ENCODE data around the gene ANKRD30B. TPM values are rescaled to one million over a fixed set of nuclear protein-coding genes. Genes with fewer than 3 reads are reported as not detected.
"Not testable (repeated sequence)": the region's sequence is repeated elsewhere in the genome, so short reads cannot be mapped to it uniquely, and the experiment has no call there.

Gene ANKRD30B, protein sequence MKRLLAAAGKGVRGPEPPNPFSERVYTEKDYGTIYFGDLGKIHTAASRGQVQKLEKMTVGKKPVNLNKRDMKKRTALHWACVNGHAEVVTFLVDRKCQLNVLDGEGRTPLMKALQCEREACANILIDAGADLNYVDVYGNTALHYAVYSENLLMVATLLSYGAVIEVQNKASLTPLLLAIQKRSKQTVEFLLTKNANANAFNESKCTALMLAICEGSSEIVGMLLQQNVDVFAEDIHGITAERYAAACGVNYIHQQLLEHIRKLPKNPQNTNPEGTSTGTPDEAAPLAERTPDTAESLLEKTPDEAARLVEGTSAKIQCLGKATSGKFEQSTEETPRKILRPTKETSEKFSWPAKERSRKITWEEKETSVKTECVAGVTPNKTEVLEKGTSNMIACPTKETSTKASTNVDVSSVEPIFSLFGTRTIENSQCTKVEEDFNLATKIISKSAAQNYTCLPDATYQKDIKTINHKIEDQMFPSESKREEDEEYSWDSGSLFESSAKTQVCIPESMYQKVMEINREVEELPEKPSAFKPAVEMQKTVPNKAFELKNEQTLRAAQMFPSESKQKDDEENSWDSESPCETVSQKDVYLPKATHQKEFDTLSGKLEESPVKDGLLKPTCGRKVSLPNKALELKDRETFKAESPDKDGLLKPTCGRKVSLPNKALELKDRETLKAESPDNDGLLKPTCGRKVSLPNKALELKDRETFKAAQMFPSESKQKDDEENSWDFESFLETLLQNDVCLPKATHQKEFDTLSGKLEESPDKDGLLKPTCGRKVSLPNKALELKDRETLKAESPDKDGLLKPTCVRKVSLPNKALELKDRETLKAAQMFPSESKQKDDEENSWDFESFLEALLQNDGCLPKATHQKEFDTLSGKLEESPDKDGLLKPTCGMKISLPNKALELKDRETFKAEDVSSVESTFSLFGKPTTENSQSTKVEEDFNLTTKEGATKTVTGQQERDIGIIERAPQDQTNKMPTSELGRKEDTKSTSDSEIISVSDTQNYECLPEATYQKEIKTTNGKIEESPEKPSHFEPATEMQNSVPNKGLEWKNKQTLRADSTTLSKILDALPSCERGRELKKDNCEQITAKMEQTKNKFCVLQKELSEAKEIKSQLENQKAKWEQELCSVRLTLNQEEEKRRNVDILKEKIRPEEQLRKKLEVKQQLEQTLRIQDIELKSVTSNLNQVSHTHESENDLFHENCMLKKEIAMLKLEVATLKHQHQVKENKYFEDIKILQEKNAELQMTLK (N-terminal part only)
- not detected for total RNA-seq

DNA sequence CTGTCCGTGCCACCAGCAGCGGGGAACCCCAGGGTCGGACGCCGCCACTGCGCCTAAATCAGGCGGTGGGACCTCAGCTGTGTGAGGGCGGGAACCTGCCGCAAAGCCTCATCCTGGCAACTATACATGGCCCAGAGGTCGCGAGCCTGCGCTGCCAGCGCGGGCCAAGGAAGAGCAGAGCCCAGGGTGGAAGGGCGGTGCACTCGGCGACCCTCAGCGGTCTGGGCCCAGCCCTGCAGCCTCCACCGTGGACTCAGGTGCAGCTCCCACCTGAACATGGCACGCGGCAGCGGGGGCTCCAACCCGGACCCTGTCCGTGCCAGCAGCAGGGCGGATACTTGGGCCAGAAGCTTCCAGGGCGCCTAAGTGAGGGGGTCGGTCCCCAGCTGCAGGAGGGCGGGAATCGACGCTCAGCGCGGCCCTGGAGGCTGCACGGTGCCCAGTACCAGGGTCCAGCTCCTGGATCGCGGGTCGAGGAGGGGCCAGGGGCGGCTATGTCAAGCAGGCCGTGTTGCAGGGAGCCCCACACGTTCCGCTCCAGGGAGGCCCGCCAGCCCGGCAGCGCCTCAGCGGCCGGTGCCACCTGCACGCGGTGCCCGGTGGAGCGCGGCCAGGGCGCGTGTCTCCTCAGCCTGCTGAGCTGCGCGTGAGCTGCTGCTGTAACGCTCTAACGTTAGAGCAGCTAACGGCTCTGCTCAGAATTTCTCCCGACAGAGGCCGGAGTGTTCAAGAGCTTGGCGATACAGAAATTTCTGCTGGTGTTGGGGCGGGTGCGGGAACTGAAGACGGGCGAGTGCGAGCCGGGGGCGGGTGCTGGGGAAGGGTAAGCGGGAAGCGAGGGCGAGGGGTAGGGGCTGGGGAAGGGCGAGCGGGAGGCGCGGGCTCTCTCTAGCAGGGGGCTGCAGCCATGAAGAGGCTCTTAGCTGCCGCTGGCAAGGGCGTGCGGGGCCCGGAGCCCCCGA, at the start of gene ANKRD30B:
Gene ANKRD30B (plus strand): TSS at position 660 of the 962 bp plus-strand sequence. CDS start 248 bp downstream, at position 908.
- H3K9me3 Mint-ChIP-seq (ENCODE audit: low read depth), result no peaks in the 10 kb centered on the region
- H3K36me3 Mint-ChIP-seq, result no peaks in the 10 kb centered on the region
- ATAC-seq, result no peak
- H3K27me3 Mint-ChIP-seq, result peaks cover 13% of the 10 kb centered on the region
- no peak for DNase-seq
- H3K27ac Mint-ChIP-seq, result no peak within 1 kb of the TSS
- CTCF ChIA-PET, result no interaction called here
- no peaks in the 10 kb centered on the region for H3K4me1 Mint-ChIP-seq
- no peak within 1 kb of the TSS for H3K4me3 Mint-ChIP-seq

DNA sequence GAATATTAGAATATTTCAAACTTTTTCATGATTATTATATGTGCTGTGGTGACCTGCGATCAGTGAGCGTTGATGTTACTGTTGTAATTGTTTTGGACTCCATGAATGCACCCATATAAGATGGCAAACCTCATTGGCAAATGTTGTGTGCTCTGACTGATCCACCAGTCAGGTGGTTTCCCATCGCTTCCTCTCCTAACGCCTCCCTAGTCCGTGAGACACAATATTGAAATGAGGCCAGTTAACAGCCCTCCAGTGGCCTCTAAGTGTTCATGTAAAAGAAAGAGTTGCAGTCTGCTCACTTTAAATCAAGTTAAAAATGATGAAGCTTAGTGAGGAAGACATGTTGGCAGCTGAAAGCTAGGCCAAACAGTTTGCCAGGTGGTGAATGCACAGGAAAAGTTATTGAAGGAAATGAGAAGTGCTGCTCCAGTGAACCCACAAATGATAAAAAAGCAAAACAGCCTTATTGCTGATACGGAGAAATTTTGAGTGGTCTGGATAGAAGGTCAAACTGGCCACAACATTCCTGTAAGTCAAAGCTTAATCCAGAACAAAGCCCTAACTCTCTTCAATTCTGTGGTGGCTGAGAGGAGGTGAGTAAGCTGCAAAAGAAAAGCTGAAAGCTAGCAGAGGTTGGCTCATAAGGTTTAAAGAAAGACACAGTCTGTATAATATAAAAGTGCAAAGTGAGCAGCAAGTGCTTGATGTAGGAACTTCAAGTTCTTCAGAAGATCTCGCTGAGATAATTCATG, 46.5 kb upstream of the ANKRD30B start:
- DNase-seq; ATAC-seq; H3K4me3 Mint-ChIP-seq; H3K9me3 Mint-ChIP-seq (ENCODE audit: low read depth); H3K4me1 Mint-ChIP-seq; CTCF ChIA-PET; H3K27me3 Mint-ChIP-seq; H3K27ac Mint-ChIP-seq; H3K36me3 Mint-ChIP-seq: not testable (repeated sequence)

DNA sequence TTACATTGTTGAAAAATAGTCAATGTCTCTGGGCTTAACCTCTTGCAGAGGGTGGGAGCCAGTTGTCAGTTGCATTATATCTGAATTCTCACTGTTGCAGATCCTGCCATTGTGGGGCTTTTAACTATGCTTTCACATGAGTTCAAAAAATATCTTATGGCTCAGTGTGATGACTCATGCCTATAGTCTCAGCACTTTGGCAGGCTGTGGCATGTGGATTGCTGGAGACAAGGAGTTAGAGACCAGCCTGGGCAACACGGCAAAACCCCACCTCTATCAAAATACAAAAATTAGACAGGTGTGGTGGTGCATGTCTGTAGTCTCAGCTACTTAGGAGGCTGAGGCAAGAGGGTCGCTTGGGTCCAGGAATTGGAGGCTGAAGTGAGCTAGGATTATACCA, 38.2 kb upstream of the ANKRD30B start:
- CTCF ChIA-PET; ATAC-seq; DNase-seq; H3K36me3 Mint-ChIP-seq; H3K27me3 Mint-ChIP-seq; H3K4me1 Mint-ChIP-seq; H3K27ac Mint-ChIP-seq; H3K9me3 Mint-ChIP-seq (ENCODE audit: low read depth); H3K4me3 Mint-ChIP-seq: not testable (repeated sequence)

DNA sequence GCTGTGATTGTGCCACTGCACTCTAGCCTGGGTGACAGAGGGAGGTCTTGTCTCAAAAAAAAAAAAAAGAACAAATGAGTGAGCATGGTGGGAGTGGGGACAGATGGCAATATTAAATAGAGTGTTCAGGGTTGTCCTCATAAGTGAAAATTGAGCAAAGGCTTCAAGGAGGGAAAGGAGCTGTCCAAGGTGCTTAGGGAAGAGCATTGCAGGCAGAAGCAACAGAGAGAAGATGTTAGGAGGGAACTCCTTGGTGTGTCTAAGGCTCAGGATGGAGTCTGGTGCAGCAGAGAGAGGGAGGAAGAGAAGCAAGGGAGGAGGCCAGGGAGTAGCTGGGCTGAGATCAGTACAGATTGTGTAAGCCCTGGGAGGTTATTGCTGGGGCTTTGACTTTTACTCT, 26.4 kb upstream of the ANKRD30B start:
- H3K9me3 Mint-ChIP-seq (ENCODE audit: low read depth); ATAC-seq; H3K4me1 Mint-ChIP-seq; H3K4me3 Mint-ChIP-seq; DNase-seq; H3K27me3 Mint-ChIP-seq; H3K27ac Mint-ChIP-seq; CTCF ChIA-PET; H3K36me3 Mint-ChIP-seq: not testable (repeated sequence)

DNA sequence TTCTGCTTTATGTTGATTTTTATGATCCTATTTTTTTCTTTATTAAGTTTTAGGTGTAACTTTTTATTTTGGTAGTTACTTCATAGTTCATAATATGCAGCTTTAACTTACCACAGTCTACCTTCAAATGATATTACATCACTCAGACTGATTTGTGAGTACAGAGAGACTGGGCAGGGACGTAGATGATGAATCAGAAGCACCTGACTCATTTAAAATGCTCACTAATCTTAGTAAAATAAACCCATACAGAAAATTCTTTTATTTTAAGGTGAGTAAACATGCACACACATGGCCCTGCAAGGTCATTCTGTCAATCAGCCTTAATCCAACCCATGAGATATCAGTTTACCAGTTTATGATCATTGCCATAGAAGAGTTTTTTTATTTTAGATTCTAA, 8.9 kb upstream of the ANKRD30B start:
- ATAC-seq; H3K27me3 Mint-ChIP-seq; CTCF ChIA-PET; H3K27ac Mint-ChIP-seq; H3K9me3 Mint-ChIP-seq (ENCODE audit: low read depth); H3K36me3 Mint-ChIP-seq; H3K4me1 Mint-ChIP-seq; H3K4me3 Mint-ChIP-seq; DNase-seq: not testable (repeated sequence)

DNA sequence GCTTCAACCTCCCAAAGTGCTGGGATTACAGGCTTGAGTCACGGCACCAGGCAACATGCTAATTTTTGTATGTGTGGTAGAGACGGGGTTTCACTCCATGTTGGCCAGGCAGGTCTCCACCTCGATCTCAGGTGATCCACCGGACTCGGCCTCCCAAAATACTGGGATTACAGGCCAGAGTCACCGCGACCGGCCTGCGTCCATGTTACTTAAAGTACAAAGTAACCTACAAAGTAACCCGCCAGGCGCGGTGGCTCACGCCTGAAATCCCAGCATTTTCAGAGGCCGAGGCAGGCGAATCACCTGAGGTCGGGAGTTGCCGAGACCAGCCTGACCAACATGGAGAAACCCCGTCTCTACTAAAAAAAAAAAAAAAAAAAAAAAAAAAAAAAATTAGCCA, 1.1 kb upstream of the ANKRD30B start:
- Mint-ChIP-seq H3K4me1 (no peaks in the 10 kb centered on the region), H3K27ac (no peak overlapping the region), H3K27me3 (peaks cover 13% of the 10 kb centered on the region), H3K9me3 (ENCODE audit: low read depth) (no peaks in the 10 kb centered on the region), H3K36me3 (no peaks in the 10 kb centered on the region), H3K4me3 (no peak overlapping the region)
- DNase-seq (no peak), ATAC-seq (no peak)
- CTCF ChIA-PET, result no interaction called here

DNA sequence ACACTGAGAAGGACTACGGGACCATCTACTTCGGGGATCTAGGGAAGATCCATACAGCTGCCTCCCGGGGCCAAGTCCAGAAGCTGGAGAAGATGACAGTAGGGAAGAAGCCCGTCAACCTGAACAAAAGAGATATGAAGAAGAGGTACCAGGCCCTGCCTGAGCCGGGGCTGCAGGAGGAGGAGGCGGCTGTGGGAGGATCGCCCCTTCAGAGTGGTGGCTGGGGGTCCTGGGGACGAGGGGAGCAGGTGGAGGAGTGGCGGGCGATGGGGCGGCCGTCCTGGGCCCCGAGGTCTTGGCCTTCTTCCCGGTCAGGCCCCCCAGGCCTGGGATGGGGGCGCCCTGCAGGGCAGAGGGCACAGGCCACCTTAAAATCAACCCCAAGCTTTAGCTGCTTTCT, 524 bp downstream of the ANKRD30B start:
- no peak for ATAC-seq
- no peak overlapping the region for H3K4me3 Mint-ChIP-seq
- CTCF ChIA-PET, result no interaction called here

DNA sequence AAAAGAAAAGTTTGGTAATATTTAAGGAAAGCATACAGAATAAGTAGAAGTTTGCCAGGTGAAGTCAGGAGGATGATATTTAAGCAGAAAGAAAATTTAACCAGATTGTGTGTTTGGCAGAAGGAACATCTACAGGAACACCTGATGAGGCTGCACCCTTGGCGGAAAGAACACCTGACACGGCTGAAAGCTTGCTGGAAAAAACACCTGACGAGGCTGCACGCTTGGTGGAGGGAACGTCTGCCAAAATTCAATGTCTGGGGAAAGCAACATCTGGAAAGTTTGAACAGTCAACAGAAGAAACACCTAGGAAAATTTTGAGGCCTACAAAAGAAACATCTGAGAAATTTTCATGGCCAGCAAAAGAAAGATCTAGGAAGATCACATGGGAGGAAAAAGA, 15.6 kb downstream of the ANKRD30B start:
- CTCF ChIA-PET; H3K36me3 Mint-ChIP-seq; ATAC-seq; H3K27ac Mint-ChIP-seq; H3K4me3 Mint-ChIP-seq; H3K9me3 Mint-ChIP-seq (ENCODE audit: low read depth); H3K27me3 Mint-ChIP-seq; DNase-seq; H3K4me1 Mint-ChIP-seq: not testable (repeated sequence)

More for the DNA sequence above, 524 bp downstream of the ANKRD30B start:
- Mint-ChIP-seq H3K9me3 (ENCODE audit: low read depth) (no peaks in the 10 kb centered on the region), H3K4me1 (no peaks in the 10 kb centered on the region), H3K27ac (no peak overlapping the region), H3K27me3 (peaks cover 13% of the 10 kb centered on the region), H3K36me3 (no peaks in the 10 kb centered on the region)
- no peak for DNase-seq

DNA sequence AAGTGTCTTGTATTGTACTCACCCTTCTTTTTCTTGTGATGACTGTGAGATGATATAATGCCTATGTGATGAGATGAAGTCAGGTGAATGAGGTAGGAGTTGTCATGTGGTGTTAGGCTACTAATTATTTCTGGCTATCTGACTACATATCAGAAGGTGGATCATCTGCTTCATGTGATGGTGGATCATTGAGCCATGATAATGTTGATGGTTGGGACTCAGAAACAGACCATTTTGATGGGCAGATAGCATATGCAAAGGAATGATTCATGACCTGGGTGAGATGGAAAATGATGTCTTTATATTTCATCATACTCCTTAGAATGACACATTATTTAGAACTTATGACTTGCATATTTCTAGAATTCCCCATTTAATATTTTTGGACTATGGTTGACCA, 19.5 kb downstream of the ANKRD30B start:
- no peak overlapping the region for H3K27ac Mint-ChIP-seq
- CTCF ChIA-PET, result no interaction called here
- no peak for DNase-seq
- H3K4me3 Mint-ChIP-seq, result no peak overlapping the region
- no peaks in the 10 kb centered on the region for H3K4me1 Mint-ChIP-seq
- no peak for ATAC-seq
- no peaks in the 10 kb centered on the region for H3K27me3 Mint-ChIP-seq
- H3K9me3 Mint-ChIP-seq (ENCODE audit: low read depth), result no peaks in the 10 kb centered on the region
- no peaks in the 10 kb centered on the region for H3K36me3 Mint-ChIP-seq

DNA sequence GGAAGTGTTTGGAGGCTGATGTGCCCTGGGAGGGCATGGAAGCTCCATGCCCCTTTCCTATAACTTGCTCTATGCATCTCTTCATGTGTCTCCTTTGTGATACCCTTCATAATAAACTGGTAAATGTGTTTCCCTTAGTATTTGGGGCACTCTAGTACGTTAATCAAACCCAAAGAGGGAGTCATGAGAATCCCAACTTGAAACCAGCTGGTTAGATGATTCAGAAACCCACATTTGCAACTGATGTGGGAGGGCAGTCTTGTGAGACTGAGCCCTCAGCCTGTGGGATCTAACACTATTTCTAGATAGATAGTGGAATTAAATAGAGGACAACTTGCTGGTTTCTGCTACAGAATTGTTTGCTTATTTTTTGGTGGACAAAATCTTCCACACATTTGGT, 20.3 kb downstream of the ANKRD30B start:
- H3K36me3 Mint-ChIP-seq, result no peaks in the 10 kb centered on the region
- ATAC-seq, result no peak
- no peak overlapping the region for H3K27ac Mint-ChIP-seq
- H3K27me3 Mint-ChIP-seq, result no peaks in the 10 kb centered on the region
- DNase-seq, result no peak
- no peaks in the 10 kb centered on the region for H3K9me3 Mint-ChIP-seq (ENCODE audit: low read depth)
- CTCF ChIA-PET, result no interaction called here
- no peaks in the 10 kb centered on the region for H3K4me1 Mint-ChIP-seq
- no peak overlapping the region for H3K4me3 Mint-ChIP-seq

DNA sequence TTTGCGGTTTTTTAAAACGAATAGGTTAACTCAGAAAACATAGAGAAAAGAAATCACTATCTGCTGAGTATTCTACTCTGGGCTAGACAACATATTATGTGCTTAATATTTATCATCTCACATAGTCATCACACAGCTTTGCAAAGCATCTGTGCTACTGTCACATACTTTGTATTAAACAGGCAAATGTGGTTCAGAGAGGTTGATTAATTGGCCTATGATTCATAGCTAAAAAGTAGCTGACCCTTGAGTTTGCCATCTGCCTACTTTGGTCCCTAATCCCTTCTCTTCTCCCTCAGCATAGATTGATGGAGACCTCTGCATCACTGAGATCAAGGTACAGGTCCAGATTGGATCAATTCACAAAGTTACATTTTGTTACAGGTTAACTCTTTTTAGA, 21.4 kb downstream of the ANKRD30B start:
- DNase-seq, result no peak
- CTCF ChIA-PET, result no interaction called here
- no peak overlapping the region for H3K27ac Mint-ChIP-seq

DNA sequence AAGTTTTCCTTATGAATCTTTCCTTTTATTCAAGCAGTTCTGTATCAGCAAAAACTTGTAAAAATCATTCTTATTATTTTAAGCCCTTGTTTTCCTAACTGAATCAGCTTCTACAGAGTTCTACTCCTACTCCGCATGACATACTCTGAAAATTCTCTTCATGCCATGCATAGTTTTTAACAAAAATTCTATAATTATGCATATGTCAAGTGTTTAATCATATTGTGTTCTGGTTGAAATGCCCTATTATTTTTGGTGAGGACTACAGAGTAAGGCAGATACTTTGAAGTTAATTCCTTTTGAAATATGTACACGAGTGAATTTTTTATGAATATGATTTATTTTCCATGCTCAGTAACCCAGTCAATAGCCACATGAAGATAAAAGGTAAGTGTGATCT, 28.8 kb downstream of the ANKRD30B start:
- H3K27ac Mint-ChIP-seq, result no peak overlapping the region
- CTCF ChIA-PET, result no interaction called here
- ATAC-seq (no peak), DNase-seq (no peak)
- H3K9me3 Mint-ChIP-seq (ENCODE audit: low read depth), result no peaks in the 10 kb centered on the region
- H3K27me3 Mint-ChIP-seq, result no peaks in the 10 kb centered on the region
- H3K4me3 Mint-ChIP-seq, result no peak overlapping the region
- no peaks in the 10 kb centered on the region for H3K4me1 Mint-ChIP-seq
- H3K36me3 Mint-ChIP-seq, result no peaks in the 10 kb centered on the region

More for the DNA sequence above, 21.4 kb downstream of the ANKRD30B start:
- Mint-ChIP-seq H3K27me3 (no peaks in the 10 kb centered on the region), H3K36me3 (no peaks in the 10 kb centered on the region), H3K4me1 (no peaks in the 10 kb centered on the region), H3K4me3 (no peak overlapping the region), H3K9me3 (ENCODE audit: low read depth) (no peaks in the 10 kb centered on the region)
- no peak for ATAC-seq
